NCI-H2081 treated with DMSO at 0.1 percent for 48 hours (cell line): ENCODE measurements around the gene ANTKMT.

ENCODE experiments used
- DNase-seq: peaks from one replicate; lab custom pipeline; 2025; lab: John Stamatoyannopoulos, UW

Gene ANTKMT

DNA sequence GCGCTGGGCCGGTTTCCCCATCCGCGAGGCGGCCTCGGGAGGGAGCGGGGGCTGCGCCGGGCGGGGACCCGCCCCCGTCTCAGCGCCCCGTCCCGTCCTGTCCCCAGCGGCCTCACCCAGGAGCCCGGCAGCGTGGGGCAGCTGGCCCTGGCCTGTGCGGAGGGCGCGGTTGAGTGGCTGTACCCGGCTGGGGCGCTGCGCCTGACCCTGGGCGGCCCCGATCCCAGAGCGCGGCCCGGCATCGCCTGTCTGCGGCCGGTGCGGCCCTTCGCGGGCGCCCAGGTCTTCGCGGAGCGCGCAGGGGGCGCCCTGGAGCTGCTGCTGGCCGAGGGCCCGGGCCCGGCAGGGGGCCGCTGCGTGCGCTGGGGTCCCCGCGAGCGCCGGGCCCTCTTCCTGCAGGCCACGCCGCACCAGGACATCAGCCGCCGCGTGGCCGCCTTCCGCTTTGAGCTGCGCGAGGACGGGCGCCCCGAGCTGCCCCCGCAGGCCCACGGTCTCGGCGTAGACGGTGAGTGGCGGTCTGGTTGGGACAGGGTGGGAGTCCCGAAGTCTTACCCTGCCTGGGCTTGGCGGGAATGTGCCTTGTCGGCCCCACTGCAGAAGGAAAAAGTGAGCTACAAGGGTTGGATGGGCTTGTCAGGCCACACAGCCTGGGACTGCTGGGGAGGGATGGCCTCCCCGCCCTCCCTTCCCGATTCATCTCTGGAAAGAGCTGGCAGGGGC is 5.3 kb upstream of the ANTKMT start:
- DNase-seq, result no peak

DNA sequence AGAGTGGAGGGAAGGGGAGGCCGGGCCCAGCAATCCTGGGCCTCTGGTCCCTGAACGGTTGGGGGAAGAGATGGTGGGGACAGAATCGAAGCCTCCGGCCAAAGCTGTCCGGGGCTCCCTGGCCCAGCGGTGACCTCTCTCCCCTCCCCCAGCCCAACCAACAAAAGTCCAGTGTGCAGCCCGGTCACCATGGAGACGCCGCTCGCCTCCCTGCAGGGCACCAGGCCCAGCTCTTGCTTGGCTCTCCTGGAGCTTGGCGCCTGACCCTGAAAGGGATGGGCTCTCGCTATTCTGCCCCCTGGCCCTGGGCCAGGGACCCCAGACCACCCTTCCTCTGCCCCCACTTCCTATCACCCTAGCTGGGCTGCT is 4.8 kb upstream of the ANTKMT start:
- DNase-seq, result no peak

DNA sequence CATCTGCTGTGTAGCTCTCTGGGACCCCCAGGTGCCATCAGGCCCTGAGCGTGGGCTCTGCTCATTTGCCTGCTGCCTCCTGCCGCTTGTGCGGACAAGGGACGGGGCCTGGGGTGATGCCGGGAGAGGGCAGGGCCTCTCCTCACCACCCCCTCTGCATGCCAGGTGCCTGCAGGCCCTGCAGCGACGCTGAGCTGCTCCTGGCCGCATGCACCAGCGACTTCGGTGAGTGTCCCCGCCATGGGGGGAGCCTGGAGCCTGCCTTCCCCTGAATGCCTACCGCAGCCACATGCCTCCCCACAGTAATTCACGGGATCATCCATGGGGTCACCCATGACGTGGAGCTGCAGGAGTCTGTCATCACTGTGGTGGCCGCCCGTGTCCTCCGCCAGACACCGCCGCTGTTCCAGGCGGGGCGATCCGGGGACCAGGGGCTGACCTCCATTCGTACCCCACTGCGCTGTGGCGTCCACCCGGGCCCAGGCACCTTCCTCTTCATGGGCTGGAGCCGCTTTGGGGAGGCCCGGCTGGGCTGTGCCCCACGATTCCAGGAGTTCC is 4.1 kb upstream of the ANTKMT start:
- DNase-seq, result no peak

DNA sequence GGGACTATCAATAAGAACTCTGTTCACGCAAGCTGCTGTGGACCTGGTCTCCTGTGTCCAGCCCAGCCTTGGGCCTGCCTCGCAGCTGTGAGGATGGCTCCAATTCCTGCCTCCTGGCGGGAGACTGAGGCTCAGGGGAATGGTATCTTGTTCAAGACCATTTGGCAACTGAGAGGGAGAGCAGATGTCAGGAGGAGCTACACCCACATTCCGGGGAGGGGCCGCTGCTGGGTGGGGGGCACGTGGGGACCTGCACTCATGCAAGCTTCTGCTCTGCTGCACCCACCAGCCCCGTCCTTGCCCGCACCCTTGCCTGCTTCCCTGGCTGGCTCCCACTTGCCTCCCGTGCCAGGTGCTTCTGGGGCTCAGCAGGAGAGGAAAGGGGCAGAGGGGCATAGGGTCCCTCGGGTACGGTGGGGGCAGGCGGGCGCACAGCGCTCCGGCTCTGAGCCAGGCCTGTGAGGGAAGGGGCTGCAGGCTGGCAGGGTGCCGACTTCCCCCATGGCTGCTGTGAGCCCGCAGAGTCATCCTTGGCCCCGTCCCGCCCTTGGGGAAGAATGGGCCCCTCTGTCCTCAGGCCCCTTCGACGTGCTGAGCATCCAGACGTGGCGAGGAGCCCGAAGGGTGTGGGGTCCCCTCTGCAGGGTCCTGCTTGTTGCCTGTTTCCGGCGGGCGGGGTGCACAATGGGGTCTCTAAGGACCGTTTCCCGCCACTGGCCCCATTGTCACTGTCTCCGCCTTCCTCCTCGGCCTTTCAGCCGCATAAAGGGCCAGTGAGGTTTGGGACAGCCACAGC is 3.3 kb upstream of the ANTKMT start:
- DNase-seq, result no peak

DNA sequence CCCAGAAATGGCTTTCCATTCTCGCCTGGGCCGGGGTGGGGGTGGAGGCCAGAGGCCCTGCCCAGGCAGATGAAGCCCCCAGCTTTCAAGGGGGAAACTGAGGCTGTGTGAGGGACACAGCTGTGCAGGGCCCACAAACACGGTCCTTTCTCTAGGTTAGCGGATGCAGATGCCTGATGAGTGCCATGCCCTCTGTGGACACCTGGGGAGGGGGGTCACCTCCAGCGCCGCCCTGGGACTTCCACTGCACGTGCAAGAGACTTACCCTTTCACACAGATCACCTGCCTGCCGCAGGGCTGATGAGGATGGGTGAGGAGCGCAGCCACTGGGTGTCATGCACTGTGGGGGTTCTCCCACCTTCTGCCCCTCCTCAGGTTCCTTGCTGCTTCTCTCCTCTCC is 2.6 kb upstream of the ANTKMT start:
- no peak for DNase-seq

DNA sequence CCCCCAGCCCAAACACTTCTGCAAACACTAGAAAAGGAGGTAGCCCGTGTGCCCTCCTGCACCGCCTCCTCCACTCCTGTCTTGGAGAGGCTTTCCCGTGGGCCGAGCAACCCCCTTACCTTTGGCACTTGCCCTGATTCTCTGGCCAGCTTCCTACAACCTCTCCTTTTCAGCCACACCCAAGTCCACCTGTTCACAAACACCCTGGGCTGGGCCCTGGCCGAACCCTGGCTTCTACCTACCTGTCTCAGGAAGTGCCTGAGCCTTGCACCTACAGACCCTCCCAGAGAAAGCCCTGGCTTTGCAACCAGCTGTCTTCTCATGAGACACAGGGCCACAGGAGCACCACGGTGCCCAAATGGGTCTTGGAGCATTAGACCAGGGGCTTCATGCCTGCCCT is 2.0 kb upstream of the ANTKMT start:
- no peak for DNase-seq

DNA sequence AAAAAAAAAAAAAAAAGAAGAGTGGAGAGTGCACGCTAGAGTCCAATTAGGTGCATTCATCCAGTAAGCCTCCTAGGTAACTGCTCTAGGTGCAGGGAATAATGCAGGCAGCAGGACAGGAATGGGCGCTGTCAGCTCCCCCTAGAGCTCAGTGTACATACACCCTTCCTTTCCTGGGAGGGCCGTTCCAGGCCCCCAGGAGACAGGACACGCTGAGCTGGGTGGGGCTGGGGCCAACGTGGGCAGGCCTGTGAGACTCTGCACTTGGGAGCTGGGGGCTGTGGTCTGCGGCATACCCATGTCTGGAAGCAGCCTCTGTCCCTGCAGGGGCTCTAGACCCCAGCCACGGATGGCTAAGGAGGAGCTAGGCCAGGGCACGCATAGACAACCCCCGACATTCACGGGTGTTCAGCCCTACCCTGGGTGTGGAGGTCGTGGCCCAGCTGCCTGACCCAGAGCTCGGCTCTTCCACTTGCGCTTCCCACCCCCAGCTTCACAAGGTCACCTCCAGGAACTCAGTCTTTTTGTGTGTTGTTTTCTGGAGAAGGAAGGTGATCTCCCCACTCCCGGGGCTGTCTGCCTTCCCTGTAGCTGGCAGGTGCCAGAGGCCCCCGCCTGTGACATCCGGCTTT is 1.0 kb upstream of the ANTKMT start:
- peak; percentile 32 for DNase-seq

DNA sequence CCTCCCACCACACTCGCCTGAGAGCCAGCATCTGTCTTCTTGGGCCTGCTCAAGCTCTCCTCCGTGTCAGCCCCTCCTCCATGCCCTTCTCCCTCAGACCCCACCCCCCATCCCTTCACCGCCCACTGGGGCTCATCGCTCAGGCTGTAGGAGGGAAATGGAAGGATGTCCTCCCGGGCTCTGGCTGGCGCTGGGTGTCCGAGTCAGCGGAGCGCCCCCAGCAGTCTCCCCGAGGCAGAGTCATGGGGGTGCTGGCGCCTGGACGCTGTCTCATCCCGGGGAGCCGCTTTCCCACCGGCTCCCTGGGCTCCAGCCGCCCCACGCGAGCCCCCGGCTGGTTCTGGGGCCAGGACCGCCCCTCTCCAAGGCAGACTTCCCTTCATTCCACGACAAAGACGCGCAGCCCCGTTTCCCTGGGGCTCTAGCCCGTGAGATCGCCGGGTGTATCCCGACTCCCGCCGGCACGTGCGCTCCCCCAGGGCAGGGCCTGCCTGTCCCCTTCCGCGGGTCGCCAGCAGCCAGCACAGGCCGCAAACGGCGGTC is 428 bp upstream of the ANTKMT start:
- no peak for DNase-seq

DNA sequence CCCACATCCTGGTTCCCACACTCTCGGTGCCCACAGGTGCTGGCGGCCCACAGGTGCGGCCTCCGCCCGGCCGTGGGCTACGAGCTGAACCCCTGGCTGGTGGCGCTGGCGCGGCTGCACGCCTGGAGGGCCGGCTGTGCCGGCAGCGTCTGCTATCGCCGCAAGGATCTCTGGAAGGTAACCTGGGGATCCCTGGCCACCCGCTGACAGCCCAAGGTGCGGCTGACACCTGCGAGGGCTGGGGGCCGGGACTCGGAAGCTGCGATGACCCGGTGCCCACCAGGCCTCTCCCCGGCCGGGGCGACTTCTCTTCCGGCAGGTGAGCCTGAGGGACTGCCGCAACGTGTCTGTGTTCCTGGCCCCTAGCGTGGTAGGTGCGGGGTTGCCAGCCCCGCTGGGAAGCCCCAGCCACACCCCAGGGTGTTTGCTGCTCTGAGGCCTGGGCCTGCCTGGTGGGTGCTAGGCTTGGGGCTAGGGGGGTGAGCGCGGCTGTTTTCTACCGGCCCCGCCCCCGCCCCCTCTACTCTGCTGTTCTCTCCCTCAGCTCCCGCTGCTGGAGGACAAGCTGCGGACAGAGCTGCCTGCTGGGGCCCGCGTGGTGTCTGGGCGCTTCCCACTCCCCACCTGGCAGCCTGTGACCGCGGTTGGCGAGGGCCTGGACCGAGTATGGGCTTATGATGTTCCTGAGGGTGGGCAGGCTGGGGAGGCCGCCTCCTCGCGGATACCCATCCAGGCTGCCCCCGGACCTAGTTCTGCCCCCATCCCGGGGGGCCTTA is 1.0 kb downstream of the ANTKMT start:
- DNase-seq, result no peak

DNA sequence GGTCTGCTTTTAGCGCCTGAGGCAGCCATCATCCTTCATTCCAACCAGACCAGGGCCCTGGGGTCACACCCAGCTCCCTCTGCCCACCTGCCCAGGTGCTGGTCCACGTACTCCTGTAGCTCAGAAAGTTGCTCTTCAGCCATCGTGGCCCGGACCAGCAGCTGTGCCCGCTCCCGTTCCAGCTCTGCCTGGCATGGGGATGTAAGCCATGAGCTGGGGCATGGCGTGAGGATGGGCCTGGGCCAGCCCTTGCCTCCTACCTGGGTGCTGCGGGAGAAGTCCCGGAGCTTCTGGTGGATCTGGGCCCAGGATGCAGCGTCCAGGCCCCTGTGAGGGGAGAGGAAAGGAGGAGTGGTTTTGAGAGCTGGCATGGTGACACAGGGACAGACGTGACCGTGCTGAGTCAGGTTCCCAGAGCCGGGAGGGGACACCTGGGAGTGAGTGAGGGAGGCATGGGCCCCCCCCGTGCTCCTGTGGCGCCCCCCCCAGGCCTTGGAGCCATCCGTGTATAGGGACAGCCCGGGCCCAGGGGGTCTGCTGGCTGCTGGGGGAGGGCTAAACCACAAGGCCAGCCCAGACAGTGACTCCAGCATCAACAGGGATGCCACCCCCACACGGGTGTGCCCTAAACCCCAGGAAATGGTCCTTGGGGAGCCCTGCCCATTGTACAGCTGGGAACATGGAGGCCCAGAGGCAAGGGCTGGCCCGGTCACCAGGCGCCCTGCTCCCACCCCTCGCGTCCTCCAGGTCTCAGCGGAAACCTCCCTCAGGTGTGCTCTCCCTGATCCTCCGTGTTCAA is 2.1 kb downstream of the ANTKMT start:
- no peak for DNase-seq

DNA sequence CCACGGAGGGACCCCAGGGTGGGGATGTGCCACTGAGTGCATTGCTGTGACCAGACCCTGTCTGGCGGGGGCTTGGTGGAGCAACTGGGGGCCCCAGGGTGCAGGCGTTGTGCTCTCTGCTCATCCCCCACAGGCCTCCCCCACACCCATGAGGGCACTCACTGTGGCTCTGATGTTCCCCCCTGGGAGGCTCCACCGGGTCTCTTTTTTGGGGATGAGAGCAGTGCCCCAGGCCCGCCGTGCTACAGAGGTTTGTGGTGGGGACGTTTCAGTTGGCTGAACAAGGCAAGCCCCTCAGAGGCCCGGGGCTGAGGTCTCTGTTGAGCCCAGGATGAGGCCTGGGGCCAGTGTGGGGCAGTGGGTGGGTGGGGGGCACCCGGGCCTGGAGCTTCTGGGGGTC is 2.7 kb downstream of the ANTKMT start:
- DNase-seq, result no peak

DNA sequence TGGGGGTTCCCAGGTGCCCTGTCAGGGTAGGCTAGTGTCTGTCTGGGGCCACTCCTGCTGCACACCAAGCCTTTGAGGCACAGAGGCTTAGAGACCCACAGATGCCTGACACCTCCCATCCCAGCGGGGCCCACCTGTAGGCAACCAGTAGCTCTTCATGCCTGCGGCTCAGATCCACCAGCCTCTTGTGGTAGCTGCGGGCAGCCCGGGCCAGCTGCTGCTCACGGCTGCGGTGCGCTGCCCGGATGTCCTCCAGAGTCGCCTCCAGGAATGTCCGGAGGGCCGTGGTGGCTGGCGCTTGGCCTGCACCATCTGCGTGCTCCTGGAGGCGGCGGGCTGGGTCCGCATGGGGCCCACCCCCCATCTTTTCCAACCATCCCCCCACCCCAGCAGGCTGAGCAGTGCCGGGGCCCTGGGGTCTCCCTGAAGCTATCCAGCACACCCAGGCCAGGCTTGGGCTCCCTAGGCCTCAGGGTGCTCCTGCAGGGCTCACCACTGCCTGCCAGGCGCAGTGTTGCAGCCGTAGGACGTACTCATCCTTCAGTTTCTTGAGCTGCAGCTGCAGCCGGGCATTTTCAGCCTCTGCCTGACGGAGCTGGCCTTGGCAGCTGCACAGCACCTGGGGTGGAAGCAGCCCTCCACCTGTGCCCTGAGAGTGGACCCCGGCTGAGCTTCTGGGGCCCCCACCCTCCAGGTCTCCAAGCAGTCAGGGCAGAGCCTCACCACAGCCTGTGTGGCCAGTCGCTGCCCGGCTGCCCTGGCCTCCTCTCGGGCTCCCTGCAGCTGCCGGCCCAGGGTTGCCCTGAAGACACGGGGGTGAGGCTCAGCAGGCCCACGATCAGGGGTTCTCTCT is 3.5 kb downstream of the ANTKMT start:
- DNase-seq, result no peak

DNA sequence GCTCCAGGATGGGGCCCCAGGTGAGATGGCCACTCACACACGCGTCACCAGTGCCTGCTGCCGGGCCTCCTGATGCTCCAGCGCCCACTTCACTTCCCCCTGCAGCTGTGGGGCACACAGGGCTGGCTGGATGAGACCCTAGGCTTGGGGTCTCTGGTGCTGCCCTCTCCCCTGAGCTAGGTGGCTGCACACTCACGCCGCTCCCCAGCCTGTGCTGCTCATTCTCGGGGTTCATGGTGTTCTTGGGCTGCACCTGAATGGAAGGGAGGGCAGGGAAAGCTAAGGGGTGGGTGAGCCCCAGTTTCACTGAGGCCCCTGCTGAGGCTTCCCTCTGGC is 4.1 kb downstream of the ANTKMT start:
- DNase-seq, result no peak

DNA sequence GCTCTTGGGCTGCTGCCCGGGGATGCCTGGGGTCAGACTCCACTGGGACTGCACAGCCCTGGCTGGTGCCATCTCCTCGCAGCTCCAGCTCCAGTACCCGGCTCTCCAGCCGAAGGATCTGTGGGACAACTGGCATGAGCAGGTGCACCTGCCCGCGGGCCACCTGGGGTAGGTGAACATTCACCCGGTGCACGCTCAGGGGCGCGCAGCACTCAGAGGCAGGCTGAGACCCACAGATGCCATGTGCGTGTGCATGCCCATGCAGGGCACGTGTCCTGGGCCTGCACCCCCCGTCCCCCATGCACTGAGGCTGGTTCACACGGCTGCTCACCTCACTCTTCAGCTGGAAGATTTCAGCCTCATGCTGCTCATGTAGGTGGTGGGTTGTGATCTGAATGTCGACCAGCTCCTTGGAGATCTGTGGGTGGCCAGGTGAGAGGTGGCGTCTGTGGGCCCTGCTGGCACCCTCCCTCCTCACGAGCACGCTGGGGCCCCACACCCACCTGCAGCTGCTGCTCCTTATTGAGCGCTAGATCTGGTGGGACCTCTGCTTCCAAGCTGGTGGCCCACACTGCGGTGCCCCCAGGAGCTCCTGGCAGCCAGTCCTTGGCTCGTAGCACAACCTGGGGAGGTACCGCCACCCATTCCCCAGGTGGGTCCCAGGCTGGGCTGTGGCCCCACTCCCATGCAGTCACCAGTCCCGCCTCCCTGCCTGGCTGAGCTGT is 4.7 kb downstream of the ANTKMT start:
- no peak for DNase-seq

DNA sequence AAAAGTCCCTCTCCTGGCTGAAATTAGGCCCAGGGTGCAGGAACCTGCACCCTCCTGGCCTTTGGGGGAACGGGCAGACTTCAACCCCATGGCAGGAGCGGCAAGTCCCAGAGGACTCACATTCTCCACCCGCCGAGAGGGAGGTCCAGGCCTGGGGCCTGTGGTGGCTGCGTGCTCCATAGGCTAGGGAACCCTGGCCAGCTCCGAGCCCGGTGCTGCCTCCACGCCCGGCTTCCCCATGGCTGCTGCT is 5.2 kb downstream of the ANTKMT start:
- DNase-seq, result no peak

DNA sequence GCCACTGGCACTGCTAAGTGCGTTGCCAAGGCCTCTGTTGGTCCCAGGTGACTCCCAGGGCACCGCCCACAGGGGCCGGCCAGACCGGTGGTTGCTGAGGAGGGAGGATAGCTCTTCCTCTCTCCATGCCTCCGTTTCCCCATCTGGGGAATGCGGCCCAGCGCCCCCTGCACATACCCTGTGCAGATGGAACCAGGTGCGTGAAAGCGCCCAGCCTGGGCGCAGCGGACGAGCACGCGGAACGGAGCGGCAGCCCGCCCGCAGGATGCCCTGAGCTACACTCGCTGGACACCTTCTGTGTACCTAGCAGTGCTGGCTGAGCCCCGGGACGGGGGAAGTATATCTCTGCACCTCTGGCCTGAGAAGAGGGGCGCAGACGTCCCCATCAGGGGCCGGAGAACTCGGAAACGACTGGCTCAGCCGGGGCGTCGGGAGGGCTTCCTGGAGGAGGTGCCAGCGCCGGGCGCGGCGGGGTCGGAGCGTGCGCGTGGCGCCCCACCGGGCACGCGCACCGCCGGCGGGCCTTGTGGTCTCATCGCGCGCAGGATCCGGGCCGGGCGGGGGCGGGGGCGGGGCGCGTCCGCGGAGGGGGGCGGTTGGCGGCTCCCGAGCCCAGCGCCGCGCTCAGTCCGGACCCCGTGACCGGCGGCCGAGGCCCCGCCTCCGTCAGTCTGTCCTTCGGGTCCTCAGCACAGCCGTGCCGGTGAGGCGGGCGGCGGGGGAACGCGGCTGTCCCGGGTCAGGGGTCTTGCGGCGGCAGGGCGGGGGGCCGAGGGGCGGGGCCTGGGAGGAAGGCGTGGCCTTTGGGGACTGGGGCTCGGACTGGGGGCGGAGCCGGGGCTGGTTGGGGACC is 5.7 kb downstream of the ANTKMT start, which contains the start of the genes CCDC78 and HAGHL:
Gene CCDC78 (minus strand): TSS at position 6 of the 853 bp plus-strand sequence. CDS start 76 bp downstream, outside the sequence.
Gene HAGHL (plus strand): TSS at position 669 of the 853 bp plus-strand sequence. CDS start 404 bp downstream, outside the sequence.
- DNase-seq, result no peak

DNA sequence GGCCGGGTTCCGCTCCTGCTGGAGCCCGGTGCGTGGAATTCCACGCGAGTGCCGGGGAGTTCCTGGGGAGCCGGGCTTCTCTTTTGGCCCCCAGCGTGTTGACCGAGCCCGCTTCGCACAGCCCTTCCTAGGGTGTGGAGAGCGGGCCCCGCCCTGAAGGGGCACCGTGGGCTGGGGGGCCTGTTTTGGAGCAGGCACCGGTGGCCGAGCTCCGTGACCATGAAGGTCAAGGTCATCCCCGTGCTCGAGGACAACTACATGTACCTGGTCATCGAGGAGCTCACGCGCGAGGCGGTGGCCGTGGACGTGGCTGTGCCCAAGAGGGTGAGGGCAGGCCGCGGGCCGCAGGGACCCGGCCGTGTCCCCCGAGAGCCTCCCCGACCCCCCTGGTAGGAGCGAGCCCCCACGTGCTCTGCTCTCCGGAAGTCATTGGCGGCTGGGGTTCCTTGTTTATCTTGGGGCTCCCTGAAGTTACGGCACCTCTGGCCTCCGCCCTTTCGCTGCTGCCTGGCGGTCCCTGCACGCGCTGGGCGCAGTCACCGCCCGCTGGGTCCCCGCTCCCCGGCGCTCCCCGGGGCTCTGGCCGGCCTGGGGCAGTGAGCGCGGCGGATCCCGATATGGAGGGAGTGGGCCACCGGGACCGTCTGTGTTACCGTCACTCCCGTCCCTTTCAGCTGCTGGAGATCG is 6.5 kb downstream of the ANTKMT start:
- DNase-seq, result no peak
